ENCODE results near the gene SLC38A3. TPM values are rescaled to one million over a fixed set of nuclear protein-coding genes. Genes with fewer than 3 reads are reported as not detected.

The SLC38A3 gene
- total and polyA plus RNA-seq, 2 donors from 2014 or later = 1.6 to 4.2 TPM

GRCh38 chr3:50251220-50251619, 46.1 kb downstream of the SLC38A3 start:
- peak overlapping the region in 1 of 2 donors; percentile 4 for H3K27ac ChIP-seq (ENCODE audit: low read depth in 2 of 2, low read length in 2 of 2)
- no peaks in the 10 kb centered on the region for H3K9me3 ChIP-seq (ENCODE audit: control insufficient read depth in 2 of 3, insufficient read depth in 1 of 3, low read length in 3 of 3)
- TF ChIP-seq CTCF (IDR thresholded peaks at IDR 0.05; ENCODE audit: borderline replicate concordance, extremely low read depth, insufficient read depth) = no peak
- no peak overlapping the region for H3K4me3 ChIP-seq (ENCODE audit: low read length in 3 of 3)
- peak overlapping the region in 1 of 3 donors; percentile 26 for H3K9ac ChIP-seq (ENCODE audit: low read length in 3 of 3)
- intact Hi-C loops (cut with DNase I) = no loop called here
- peaks cover 0 to 52% (median 12%) of the 10 kb centered on the region in 3 donors for H3K4me1 ChIP-seq (ENCODE audit: control insufficient read depth in 2 of 3, insufficient read depth in 2 of 3, low read depth in 1 of 3, low read length in 3 of 3)
- H3K36me3 ChIP-seq (ENCODE audit: control insufficient read depth in 2 of 3, insufficient read depth in 3 of 3, low read length in 3 of 3) = peaks cover 0 to 17% (median 12%) of the 10 kb centered on the region in 3 donors
- no peak for FAIRE-seq
- no peaks in the 10 kb centered on the region for H3K27me3 ChIP-seq (ENCODE audit: control insufficient read depth, insufficient read depth, low read length)
- DNase-seq = no peak

- no peak for TF ChIP-seq CTCF (IDR thresholded peaks at IDR 0.05; ENCODE audit: borderline replicate concordance, extremely low read depth, insufficient read depth)
- Histone ChIP-seq H3K27me3 (ENCODE audit: control insufficient read depth, insufficient read depth, low read length) (no peaks in the 10 kb centered on the region), H3K36me3 (ENCODE audit: control insufficient read depth in 2 of 3, insufficient read depth in 3 of 3, low read length in 3 of 3) (peaks cover 4 to 35% (median 21%) of the 10 kb centered on the region in 3 donors), H3K9me3 (ENCODE audit: control insufficient read depth in 2 of 3, insufficient read depth in 1 of 3, low read length in 3 of 3) (no peaks in the 10 kb centered on the region), H3K27ac (ENCODE audit: low read depth in 2 of 2, low read length in 2 of 2) (peak overlapping the region; percentile 74 to 90), H3K4me1 (ENCODE audit: control insufficient read depth in 2 of 3, insufficient read depth in 2 of 3, low read depth in 1 of 3, low read length in 3 of 3) (peaks cover 0 to 25% (median 3%) of the 10 kb centered on the region in 3 donors), H3K4me3 (ENCODE audit: low read length in 3 of 3) (no peak overlapping the region), H3K9ac (ENCODE audit: low read length in 3 of 3) (no peak overlapping the region)
- DNase-seq (peak in 1 of 5 donors; percentile 15), FAIRE-seq (no peak)
- intact Hi-C loops (cut with DNase I) = no loop called here
Measured at GRCh38 chr3:50254577-50255250, 49.6 kb downstream of the SLC38A3 start.

- Histone ChIP-seq H3K27me3 (ENCODE audit: control insufficient read depth, insufficient read depth, low read length) (no peaks in the 10 kb centered on the region), H3K9me3 (ENCODE audit: control insufficient read depth in 2 of 3, insufficient read depth in 1 of 3, low read length in 3 of 3) (no peaks in the 10 kb centered on the region), H3K9ac (ENCODE audit: low read length in 3 of 3) (no peak overlapping the region), H3K4me1 (ENCODE audit: control insufficient read depth in 2 of 3, insufficient read depth in 2 of 3, low read depth in 1 of 3, low read length in 3 of 3) (peaks cover 0 to 21% (median 3%) of the 10 kb centered on the region in 3 donors), H3K36me3 (ENCODE audit: control insufficient read depth in 2 of 3, insufficient read depth in 3 of 3, low read length in 3 of 3) (peaks cover 4 to 35% (median 20%) of the 10 kb centered on the region in 3 donors), H3K27ac (ENCODE audit: low read depth in 2 of 2, low read length in 2 of 2) (peak overlapping the region; percentile 57 to 90), H3K4me3 (ENCODE audit: low read length in 3 of 3) (no peak overlapping the region)
- intact Hi-C loops (cut with DNase I) = no loop called here
- TF ChIP-seq CTCF (IDR thresholded peaks at IDR 0.05; ENCODE audit: borderline replicate concordance, extremely low read depth, insufficient read depth) = no peak
- DNase-seq (no peak), FAIRE-seq (no peak)
Measured at GRCh38 chr3:50255251-50255615, 50.2 kb downstream of the SLC38A3 start.
